ENCODE measurements around the gene PER3. TPM values are rescaled to one million over a fixed set of nuclear protein-coding genes. Genes with fewer than 3 reads are reported as not detected.

The PER3 gene
- total and polyA plus RNA-seq, 4 donors, result 3.4 to 21.1 (median 11.5) TPM

DNA sequence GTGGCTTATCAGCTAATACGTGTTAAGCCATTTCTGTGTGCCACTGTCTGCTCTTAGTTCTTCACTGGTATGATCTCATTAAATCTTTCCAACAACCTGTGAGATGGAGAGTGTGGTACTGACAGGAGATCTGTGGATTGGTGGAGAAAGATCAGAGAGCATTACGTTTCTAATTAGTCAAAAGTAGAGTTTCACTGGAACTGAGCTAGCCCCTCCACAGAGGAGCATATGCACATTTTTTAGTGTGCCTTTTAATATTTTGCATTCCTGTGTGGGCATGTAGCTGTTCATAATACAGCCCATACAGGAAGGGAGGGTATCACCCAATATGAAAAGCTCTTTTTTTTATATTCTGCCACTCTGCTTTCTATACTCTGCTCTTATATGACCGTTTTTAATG is 37.2 kb downstream of the PER3 start:
- TF ChIP-seq CTCF (IDR thresholded peaks at IDR 0.05; ENCODE audit: control extremely low read depth, extremely low read depth), result no peak
- ATAC-seq (ENCODE audit: insufficient read depth, low FRiP score) (no peak), DNase-seq (no peak)
- Histone ChIP-seq H3K27me3 (ENCODE audit: control insufficient read depth in 3 of 3, insufficient read depth in 3 of 3, low read length in 2 of 3) (no peaks in the 10 kb centered on the region), H3K4me3 (no peak overlapping the region), H3K9me3 (ENCODE audit: control insufficient read depth in 4 of 4, insufficient read depth in 3 of 4, low read length in 3 of 4) (no peaks in the 10 kb centered on the region), H3K9ac (ENCODE audit: insufficient read depth in 1 of 2, low read length in 2 of 2) (no peak overlapping the region), H3K27ac (ENCODE audit: low read depth in 1 of 2, low read length in 1 of 2) (no peak overlapping the region), H3K36me3 (ENCODE audit: control insufficient read depth in 4 of 4, insufficient read depth in 4 of 4, low read length in 4 of 4) (peaks cover 0 to 33% (median 20%) of the 10 kb centered on the region in 4 donors), H3K4me1 (ENCODE audit: control insufficient read depth in 5 of 5, insufficient read depth in 5 of 5, low read length in 5 of 5) (no peaks in the 10 kb centered on the region)
- 74 to 92% methylated on average over 3 of the region's 3 CpGs for WGBS, 2 donors

DNA sequence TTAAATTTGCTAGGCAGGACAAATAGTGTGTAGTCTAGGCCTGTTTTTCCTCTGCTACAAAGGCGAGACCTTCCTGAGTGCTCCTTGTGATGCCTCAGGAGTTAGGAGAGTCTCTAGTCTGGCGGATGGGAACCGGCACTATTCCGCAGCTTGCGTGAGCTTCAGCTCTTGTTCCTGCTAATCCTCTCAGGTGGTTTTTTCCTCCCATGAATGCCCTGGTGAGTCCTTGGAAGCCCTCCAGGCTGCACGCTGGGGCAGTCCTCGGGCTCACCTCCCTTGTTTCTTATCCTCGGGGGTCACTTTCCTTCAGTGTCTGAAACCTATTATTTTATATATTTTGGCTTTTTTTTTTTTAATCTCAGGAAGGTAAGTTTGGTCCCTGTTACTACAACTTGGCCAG is 40.6 kb downstream of the PER3 start:
- H3K36me3 ChIP-seq (ENCODE audit: control insufficient read depth in 4 of 4, insufficient read depth in 4 of 4, low read length in 4 of 4), result peaks cover 0 to 35% (median 25%) of the 10 kb centered on the region in 4 donors

DNA sequence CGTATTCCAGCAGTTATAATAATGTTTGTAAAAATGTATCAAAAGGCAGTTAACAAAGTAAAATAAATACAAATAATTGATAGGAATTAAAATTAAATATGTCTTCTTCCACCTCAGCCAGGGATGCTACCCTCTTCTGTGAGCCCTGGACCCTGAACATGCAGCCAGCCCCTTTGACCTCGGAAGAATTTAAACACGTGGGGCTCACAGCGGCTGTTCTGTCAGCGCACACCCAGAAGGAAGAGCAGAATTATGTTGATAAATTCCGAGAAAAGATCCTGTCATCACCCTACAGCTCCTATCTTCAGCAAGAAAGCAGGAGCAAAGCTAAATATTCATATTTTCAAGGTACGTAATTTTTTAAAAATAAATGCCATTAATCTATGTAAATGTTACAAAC is 42.3 kb downstream of the PER3 start:
- Histone ChIP-seq H3K4me3 (no peak overlapping the region), H3K36me3 (ENCODE audit: control insufficient read depth in 4 of 4, insufficient read depth in 4 of 4, low read length in 4 of 4) (peaks cover 0 to 33% (median 19%) of the 10 kb centered on the region in 4 donors), H3K27ac (ENCODE audit: low read depth in 1 of 2, low read length in 1 of 2) (no peak overlapping the region), H3K4me1 (ENCODE audit: control insufficient read depth in 5 of 5, insufficient read depth in 5 of 5, low read length in 5 of 5) (no peaks in the 10 kb centered on the region), H3K9ac (ENCODE audit: insufficient read depth in 1 of 2, low read length in 2 of 2) (no peak overlapping the region), H3K9me3 (ENCODE audit: control insufficient read depth in 4 of 4, insufficient read depth in 3 of 4, low read length in 3 of 4) (no peaks in the 10 kb centered on the region), H3K27me3 (ENCODE audit: control insufficient read depth in 3 of 3, insufficient read depth in 3 of 3, low read length in 2 of 3) (no peaks in the 10 kb centered on the region)
- WGBS, 2 donors, result 80 to 87% methylated on average over 7 of the region's 7 CpGs
- ATAC-seq (ENCODE audit: insufficient read depth, low FRiP score) (no peak), DNase-seq (no peak)
- TF ChIP-seq CTCF (IDR thresholded peaks at IDR 0.05; ENCODE audit: control extremely low read depth, extremely low read depth), result no peak

More for the DNA sequence above, 40.6 kb downstream of the PER3 start:
- Histone ChIP-seq H3K27me3 (ENCODE audit: control insufficient read depth in 3 of 3, insufficient read depth in 3 of 3, low read length in 2 of 3) (no peaks in the 10 kb centered on the region), H3K9ac (ENCODE audit: insufficient read depth in 1 of 2, low read length in 2 of 2) (no peak overlapping the region), H3K4me1 (ENCODE audit: control insufficient read depth in 5 of 5, insufficient read depth in 5 of 5, low read length in 5 of 5) (no peaks in the 10 kb centered on the region), H3K4me3 (no peak overlapping the region), H3K9me3 (ENCODE audit: control insufficient read depth in 4 of 4, insufficient read depth in 3 of 4, low read length in 3 of 4) (no peaks in the 10 kb centered on the region), H3K27ac (ENCODE audit: low read depth in 1 of 2, low read length in 1 of 2) (no peak overlapping the region)
- ATAC-seq (ENCODE audit: insufficient read depth, low FRiP score) (no peak), DNase-seq (no peak)
- WGBS, 2 donors, result 95 to 98% methylated on average over 8 of the region's 8 CpGs
- no peak for TF ChIP-seq CTCF (IDR thresholded peaks at IDR 0.05; ENCODE audit: control extremely low read depth, extremely low read depth)
